Suprapubic skin (tissue), 4 donors: ENCODE data around the gene MSRB1.

Source experiments
- POLR2A ChIP-seq, 2 donors: fragments of 450-650 bp; IDR thresholded peaks; one replicate each; pipeline ENCODE4 v1.6.1; 2017; ENCODE audit warnings: antibody characterized with exemption in 2 of 2, mild to moderate bottlenecking in 2 of 2, moderate library complexity in 2 of 2
- POLR2AphosphoS5 ChIP-seq, 3 donors: sonication (generic); formaldehyde crosslinking; IDR thresholded peaks; one replicate each; pipeline ENCODE4 v1.6.1; 2017; ENCODE audit warnings: antibody characterized with exemption in 3 of 3
- TF ChIP-seq, protein P1 (sequence below), 2 donors: fragments of 200-600 bp in 1 of 2; fragments of 450-650 bp in 1 of 2; sonication (generic) in 1 of 2; IDR thresholded peaks; one replicate each; pipeline ENCODE4 v1.5.1; 2016 to 2019; ENCODE audit warnings: antibody characterized with exemption in 2 of 2, mild to moderate bottlenecking in 1 of 2, moderate library complexity in 1 of 2

DNA sequence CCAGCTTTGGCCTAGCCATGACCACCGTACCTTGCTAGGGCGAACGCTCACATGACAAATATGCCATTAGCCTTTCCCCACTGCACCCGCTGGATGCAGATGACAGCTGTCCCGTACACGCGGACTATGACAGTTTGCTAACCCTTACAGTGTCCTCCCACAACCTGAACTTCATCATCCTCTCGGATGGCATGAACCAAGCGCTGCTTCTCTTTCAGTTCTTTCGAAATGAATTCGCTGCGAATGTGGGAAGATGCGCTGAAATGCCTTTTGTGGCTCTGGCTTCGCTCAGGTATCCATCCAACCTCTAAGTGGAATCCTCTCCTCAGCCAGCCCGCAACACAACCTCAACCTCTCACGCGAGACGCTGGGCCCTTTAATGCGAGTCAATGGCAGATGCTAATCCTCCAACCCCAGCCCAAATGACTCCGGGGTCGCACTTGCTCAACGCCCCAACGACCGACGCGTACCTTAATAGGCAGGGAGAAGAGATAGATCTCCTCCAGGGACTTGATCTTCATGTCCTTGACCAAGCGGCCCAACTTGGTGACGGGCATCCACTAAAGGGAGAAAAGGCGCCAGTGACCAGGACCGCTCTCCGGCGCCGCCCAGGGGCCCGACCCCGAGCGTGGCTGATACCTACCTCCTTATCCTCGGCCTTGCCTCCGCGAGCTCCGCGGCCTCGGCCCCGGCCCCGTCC is 21.0 kb upstream of the MSRB1 start:
- TF ChIP-seq, protein P1, sequence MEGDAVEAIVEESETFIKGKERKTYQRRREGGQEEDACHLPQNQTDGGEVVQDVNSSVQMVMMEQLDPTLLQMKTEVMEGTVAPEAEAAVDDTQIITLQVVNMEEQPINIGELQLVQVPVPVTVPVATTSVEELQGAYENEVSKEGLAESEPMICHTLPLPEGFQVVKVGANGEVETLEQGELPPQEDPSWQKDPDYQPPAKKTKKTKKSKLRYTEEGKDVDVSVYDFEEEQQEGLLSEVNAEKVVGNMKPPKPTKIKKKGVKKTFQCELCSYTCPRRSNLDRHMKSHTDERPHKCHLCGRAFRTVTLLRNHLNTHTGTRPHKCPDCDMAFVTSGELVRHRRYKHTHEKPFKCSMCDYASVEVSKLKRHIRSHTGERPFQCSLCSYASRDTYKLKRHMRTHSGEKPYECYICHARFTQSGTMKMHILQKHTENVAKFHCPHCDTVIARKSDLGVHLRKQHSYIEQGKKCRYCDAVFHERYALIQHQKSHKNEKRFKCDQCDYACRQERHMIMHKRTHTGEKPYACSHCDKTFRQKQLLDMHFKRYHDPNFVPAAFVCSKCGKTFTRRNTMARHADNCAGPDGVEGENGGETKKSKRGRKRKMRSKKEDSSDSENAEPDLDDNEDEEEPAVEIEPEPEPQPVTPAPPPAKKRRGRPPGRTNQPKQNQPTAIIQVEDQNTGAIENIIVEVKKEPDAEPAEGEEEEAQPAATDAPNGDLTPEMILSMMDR (IDR thresholded peaks at IDR 0.05): no peak
- no peak for TF ChIP-seq POLR2A (IDR thresholded peaks at IDR 0.05)
- TF ChIP-seq POLR2AphosphoS5 (IDR thresholded peaks at IDR 0.05): no peak
